ENCODE data around the gene NECTIN1.
"Not testable (repeated sequence)": the region's sequence is repeated elsewhere in the genome, so short reads cannot be mapped to it uniquely, and the experiment has no call there.

NECTIN1 gene

DNA sequence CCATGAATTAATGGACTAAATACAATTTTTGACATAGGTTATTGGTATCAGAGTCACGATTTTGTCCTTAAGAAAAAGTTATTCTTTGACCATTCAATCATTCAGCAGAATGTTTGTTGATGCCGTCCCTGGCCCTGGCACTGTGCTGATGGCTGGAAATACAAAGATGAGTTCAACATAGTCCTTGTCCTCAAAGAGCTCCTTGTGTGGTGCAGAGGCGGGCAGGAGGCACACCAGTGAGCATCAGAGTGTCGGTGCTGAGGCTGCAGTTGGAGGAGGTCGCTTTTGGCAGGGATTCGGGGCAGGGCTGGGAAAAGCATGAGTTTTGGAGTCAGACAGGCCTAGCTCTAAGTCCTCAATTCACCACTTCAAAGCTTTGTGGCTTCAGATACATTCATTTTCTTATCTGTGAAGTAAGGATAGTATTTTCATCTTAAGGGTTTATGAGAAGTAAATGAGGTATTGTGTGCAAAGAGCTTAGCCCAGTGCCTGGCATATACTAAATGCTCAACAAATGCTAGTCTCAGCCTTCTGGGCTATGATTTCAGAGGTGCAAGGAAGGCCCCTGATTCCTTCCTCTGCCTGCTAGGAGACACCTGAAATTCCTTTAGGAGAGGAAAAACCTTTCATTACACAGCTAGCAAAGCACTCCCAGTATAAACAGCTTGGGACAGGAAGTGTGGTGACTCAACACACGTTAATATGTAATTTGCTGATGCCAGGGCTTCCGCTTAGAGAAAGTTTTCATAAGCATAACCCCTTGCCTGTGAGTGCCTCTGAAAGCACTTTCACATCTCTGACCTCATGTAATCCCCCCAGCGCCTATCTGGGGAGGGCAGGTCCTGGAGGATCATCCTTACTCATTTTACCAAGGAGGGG lies 113.8 kb downstream of the NECTIN1 start:
- peak in 1 of 2 donors; percentile 23 for DNase-seq

DNA sequence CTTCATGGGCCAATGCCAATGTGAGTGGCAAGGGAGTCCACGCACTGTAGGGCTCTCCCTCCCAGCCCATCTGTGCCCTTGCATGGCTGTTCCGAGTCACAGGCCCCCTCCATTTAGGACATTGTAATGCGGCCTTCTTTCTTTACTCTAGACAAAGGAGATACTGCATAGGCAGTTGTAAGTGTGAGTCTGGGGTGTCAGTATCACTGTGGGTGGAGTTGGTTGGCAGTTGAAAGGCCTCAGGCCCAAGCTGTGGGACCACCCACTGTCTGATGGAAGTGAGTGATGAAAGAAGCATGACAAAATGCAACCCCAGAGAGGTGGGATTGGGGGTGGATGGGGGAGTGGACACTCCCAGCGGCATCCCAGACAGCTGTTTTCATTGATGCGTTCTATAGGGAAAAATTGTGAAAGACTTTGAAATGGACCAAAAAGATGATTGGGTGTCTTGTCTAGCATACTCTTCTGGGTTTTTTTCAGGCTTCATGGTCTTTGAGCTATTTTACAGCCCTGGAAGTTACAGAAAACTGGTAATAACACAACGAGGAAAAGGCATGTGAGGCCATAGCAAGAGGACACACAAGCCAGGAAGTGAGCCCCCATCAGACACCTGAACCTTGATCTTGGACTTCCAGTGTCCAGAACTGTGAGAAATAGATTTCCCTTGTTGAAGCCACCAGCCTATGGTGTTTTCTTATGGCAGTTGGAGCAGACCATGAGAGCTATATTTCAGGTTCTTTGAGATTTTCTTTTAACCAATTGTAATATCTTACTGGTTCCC lies 114.6 kb downstream of the NECTIN1 start:
- no peak for DNase-seq

DNA sequence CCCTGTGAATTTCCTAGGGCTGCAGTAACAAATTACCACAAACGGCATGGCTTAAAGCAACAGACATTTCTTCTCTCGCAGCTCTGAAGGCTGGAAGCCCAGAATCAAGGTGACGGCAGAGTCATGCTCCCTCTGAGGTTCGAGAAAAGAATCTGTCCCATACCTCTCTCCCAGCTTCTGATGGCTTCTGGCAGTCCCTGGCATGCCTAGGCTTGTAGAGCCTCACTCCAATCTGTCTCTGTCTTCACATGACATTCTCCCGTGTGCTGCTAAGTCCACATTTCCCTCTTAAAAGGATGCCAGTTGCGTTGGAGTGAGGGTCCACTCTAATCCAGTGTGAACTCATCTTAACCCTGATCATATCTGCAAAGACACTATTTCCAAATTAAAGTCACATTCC lies 116.2 kb downstream of the NECTIN1 start:
- DNase-seq: no peak

DNA sequence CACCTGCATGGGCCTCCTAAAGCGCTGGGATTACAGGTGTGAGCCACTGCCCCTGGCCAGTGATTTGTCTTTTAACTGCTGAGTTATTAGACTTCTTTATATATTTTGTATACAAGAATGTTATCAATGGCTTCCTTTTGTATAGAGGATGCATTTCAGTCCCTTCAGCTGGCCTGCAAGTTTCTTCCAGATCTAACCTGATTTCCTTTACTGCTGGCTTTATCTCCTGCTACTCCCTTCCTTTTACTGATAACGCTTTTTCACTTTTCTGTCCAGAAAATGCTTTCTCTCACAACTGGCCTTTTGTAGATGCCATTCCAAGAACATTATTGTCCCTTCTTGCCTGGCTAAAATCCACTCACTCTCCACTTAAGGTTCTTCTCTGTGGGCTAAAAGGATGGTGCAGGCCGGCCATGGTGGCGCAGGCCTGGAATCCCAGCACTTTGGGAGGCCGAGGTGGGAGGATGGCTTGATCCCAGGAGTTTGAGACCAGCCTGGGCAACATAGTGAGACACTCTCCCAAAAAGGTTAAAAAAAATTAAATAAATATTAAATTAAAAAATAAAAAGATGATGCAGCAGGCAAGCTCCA lies 118.1 kb downstream of the NECTIN1 start:
- DNase-seq: no peak

DNA sequence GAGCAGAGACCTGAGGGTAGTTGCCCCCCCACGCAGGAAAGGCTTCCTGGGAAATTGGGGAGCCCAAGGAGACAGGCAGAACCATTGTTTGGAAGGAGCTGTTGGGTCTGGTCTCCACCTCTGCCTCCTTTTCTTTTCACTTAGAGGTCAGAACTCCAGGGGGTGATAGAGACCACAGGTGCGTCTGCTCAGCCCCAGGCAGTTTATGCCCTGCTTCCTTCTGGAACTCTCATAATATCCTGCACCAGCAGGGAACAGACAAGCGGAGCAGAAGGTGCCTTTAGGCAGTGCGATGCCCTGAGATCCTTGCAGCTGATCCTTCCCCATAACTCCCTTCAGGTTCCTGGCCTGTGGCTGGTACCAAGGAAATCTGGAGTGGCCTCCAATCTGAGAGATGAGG lies 120.2 kb downstream of the NECTIN1 start:
- no peak for DNase-seq

DNA sequence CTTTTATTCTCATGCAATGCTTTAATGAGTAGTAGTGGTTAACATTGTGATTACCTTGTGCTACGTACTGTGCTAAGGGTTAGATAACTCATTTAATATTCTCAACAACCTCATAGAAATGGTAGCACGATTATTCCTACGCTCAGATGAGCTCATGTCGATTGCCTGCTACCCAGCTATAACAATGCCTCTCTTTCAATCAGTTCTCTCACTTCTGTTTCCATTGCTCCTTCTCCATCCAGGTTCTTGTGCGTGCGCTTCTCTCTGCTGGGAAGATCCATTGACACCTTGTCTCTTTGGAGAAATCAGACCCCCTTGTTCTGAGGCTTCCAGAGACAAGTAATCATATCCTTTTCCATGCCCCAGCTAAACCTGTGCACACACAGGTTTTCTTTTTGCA lies 120.8 kb downstream of the NECTIN1 start:
- DNase-seq: no peak

DNA sequence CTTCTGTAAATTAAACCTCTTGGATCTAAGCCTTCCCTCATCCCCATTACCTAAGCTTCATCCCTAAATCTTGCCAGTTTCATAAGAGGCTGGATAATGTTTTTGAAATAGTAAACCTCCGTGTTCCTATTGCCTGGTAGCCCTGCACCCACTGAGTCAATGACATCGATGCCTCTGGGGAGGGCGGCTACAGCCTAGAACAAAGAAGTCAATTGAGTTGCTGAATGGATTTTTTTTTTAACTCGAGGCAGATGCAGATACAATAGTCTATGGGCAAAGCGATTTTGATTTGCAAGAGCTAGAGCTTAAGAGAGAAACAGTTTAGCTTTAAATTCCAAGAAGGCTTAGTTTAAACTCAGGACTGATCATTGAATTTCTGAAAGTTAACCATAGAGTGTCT lies 121.3 kb downstream of the NECTIN1 start:
- DNase-seq: no peak

DNA sequence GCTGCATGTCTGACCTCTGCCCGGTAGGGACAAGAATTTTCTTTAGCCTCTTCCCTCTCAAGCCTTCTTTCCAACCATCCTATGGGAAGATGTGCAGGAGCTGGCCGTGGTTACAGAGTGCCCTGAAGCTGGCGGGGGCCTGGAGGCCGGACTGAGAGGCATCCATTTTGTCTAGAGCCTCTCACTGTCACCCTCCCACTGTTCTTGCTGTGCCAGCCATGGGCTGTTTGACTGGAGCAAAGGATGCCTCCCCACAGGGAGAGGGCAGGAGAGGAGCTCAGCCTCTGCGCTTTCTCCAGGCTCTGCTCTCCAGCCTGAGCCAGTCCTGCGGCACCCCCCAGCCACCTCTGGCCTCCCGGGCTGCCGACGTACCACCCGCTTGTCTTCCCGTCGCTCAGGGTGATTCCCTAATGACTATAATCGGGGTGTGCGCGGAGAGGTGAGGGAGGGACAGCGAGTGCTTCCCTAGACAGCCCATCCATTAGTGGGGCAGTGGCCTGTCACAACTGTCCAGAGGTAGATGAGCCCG lies 123.8 kb downstream of the NECTIN1 start:
- DNase-seq: no peak

DNA sequence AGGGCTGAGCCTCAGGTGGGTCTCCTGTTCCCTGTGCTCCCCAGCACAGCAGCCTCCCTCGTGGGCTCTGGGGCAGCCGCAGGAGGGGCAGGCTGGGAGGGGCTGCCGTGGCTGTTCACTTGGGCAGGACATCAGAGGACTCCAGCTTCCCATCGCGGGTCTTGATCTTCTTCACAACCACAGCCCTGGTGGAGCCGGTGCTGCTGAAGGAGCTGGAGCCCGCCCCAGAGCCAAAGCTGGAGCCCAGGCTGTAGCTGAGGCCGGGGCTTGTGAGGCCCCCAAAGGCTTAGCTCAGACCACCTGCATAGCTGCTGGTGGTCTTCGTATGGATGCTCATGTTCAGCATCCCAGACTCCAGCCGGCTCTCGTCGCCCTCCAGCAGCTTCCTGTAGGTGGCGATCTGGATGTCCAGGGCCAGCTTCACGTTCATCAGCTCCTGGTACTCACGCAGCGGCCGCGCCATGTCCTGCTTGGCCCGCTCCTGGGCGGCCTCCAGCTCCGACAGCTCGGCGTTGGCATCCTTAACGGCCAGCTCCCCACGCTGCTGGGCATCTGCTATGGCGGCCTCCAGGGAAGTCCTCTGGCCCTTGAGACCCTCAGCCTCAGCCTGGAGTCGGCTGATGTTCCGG lies 126.1 kb downstream of the NECTIN1 start:
- DNase-seq: no peak

DNA sequence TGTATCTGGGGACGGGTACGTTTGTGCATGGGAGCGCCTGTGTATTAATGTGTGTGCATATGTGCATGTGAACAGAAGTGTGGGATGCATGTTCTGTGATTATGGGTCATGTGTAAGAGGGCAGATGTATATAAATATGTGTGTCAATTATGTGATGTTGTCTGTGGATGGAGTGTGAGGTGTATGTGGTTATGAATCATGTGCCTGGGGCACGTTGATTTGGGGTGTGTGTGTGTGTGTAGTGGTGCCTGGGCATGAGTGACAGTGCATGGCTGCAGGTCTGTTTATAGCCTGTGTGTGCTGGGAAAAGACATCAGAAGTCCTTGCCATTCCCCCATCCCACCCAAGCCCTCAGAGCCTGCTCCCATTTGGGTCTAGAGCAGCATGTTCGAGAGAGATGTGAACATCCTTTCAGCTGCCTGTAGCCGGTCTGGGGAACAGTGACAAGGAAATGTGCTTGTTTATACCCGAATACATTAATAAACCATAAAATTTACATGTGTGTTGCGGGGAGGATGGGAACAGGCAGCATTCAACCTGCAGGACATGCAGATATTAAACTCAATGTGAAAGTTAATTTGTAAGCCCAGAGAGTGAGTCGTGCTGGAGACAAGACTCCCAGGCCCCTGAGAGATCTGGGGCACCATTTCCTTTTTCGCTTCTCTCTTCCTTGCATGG lies 129.0 kb downstream of the NECTIN1 start:
- no peak for DNase-seq

DNA sequence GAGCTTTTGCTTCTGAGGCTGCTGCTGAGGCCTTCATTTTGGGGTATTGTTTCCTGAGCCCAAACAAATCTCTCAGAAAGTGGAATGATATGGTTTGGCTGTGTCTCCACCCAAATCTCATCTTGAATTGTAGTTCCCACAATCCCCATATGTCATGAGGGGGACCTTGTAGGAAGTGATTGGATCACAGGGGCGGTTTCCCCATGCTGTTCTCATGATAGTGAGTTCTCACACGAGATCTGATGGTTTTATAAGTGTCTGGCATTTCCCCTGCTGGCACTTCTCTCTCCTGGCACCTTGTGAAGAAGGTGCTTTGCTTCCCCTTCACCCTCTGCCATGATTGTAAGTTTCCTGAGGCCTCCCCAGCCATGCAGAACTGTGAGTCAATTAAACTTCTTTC lies 133.1 kb downstream of the NECTIN1 start:
- not testable (repeated sequence) for DNase-seq

DNA sequence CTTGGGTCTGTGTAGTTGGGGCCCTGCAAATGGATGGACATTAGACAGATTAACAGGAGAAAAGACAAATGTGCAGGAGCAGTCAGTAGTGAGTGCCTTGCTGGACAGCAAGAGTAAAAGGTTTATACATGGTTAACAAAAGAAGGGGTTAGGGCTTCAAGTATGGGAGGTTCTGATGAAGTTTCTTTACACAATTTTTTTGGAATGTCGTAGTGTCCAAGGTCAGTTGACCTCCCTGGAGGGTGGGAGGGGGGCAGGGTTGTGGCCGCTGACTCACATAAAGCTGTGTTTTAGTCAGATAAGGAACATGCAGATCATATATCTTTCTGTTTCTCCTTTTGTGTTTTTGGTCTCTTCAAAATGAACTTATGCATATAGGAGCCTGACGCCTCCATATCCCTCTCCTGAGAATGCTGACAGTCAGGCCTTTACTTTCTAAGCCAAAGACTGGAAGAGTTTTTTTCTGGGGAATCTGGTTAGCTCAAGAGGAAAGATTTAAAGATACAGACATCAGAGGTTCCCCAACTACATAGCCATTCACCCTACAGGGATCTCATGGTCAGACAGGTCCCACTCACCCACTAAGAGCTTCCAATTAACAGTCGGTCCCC lies 134.3 kb downstream of the NECTIN1 start:
- no peak for DNase-seq

DNA sequence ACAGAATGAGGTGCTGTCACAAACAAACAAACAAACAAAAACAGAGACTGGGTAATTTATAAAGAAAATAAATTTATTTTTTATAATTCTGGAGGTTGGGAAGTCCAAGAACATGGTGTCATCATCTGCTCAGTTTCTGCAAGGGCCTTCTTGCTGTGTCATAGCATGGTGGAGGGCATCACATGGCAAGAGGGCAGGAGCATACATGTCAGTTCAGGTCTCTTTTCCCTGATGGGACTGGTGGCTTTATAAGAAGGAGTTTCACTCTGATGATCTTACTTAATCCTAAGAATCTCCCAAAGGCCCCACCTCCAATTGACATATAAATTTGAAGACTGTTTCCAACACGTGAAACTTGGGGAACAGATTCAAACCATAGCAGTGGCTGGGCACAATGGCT lies 135.7 kb downstream of the NECTIN1 start:
- no peak for DNase-seq

DNA sequence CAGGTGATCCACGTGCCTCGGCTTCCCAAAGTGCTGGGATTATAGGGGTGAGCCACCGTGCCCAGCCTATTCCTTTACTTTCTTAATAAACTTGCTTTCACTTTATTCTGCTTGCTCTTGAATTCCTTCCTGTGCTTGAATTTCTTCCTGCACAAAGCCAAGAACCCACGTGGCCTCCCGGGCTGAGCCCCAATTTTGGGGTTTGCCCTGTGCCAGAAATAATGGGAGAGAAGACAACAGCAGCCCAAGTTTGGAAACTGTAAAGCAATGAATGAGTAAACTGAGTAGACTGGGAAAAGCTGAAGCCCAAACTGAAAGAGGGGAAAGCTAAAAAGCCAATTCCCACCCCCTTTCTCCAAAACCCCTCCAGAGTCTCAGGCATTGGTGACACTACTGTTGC lies 136.4 kb downstream of the NECTIN1 start:
- DNase-seq: no peak

DNA sequence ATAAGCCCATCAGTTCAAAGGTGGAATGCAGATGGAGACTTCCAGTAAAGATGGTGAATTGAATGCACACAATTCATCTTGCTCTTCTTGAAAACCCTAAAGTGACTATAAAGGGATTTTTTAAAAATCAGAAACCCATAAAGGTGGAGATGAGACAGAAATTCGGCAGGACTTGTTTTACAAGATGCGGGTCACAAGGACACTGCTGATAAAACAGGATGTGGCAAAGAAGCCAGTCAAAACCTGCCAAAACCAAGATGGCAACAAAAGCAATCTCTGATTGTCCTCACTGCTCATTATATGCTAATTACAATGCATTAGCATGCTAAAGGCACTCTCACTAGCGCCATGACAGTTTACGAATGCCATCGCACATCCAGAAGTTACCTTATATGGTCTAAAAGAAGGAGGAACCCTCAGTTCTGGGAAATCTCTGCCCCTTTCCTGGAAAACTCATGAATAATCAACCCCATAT lies 137.1 kb downstream of the NECTIN1 start:
- no peak for DNase-seq

DNA sequence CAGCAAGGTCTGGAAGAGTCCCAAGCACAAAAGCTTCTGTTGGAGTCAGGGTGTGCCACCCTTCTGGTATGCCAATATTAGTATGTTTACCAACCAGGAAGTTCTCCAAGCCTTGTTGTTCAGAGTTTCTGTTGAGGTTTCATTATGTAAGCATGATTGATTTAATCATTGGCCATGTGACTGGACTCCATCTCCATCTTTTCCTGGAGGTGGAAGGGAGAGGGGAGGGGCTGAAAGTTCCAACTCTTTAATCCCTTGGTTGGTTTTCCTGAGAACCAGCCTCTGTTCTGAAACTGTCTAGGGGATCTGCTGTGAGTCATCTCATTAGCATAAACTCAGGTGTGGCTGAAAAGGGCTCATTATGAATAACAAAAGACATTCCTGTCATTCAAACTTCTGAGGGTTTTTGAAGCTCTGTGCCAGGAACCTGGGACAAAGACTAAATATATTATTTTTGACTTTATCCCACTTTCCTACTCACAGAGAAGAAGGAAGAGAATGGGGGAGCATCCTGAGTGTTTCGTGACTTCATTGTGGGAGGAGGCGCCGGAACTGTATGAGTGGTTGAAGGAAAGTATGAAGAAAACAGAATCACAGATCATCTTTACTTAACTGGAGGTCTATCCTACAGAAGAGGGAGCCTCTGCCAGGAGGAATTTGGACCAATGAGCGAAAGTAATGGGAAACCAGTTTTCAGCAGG lies 138.2 kb downstream of the NECTIN1 start:
- DNase-seq: no peak

DNA sequence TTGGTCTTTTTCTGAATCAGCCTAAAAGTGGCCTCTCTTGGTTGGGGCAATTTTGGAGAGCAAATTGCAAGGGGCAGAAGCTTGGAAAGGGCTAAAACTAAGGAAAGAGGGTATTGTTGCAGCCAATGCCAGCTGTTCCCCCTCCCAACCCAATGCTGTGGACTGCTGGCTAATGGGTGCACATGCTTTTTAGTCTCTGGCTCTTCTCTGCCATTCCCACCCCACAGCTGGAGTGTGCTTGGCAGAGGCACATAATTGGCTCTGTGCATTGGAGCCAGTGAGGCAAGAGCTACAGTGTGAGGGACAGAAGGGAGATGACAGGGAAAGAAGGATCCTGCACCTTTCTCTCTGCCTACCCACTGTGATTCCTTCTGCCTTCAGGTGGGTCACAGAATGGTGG lies 140.0 kb downstream of the NECTIN1 start:
- no peak for DNase-seq
